H9 (cell line): Measurements from ENCODE around the gene CCDC102B. TPM values are rescaled to one million over a fixed set of nuclear protein-coding genes. Genes with fewer than 3 reads are reported as not detected.

Source experiments
- DNase-seq: peaks from one replicate; pipeline ENCODE4 v3.0.0-alpha.2; 2017
- H2AFZ ChIP-seq: one replicate; pipeline ENCODE4 v1.6.1; 2013; ENCODE audit warnings: mild to moderate bottlenecking, low read length, control low read depth, moderate library complexity
- H2AK5ac ChIP-seq: 2 replicates; pipeline ENCODE4 v1.6.1; 2013; ENCODE audit warnings: low read length, control low read depth, mixed read lengths; ENCODE audit not compliant: insufficient read length
- H2BK120ac ChIP-seq: one replicate; pipeline ENCODE4 v1.6.1; 2013; ENCODE audit warnings: low read depth, mild to moderate bottlenecking, low read length, control low read depth, inconsistent platforms; ENCODE audit not compliant: poor library complexity, severe bottlenecking
- H2BK12ac ChIP-seq: 2 replicates; pipeline ENCODE4 v1.6.1; 2013; ENCODE audit warnings: low read length, control low read depth, mixed read lengths, low read depth; ENCODE audit not compliant: insufficient read length
- H2BK15ac ChIP-seq: 2 replicates; pipeline ENCODE4 v1.6.1; 2013; ENCODE audit warnings: low read depth, low read length, control low read depth
- H2BK20ac ChIP-seq: one replicate; pipeline ENCODE4 v1.6.1; 2013; ENCODE audit warnings: low read depth, mild to moderate bottlenecking, low read length, control low read depth, inconsistent platforms; ENCODE audit not compliant: poor library complexity, severe bottlenecking
- H2BK5ac ChIP-seq: 2 replicates; pipeline ENCODE4 v1.6.1; 2013; ENCODE audit warnings: low read length, control low read depth, mixed read lengths; ENCODE audit not compliant: insufficient read length
- H3K14ac ChIP-seq: 2 replicates; pipeline ENCODE4 v1.6.1; 2013; ENCODE audit warnings: low read length, control low read depth; ENCODE audit not compliant: insufficient read depth
- H3K18ac ChIP-seq: 2 replicates; pipeline ENCODE4 v1.6.1; 2013; ENCODE audit warnings: low read depth, mild to moderate bottlenecking, mixed read lengths, low read length, control low read depth; ENCODE audit not compliant: insufficient read length
- H3K23ac ChIP-seq: 2 replicates; pipeline ENCODE4 v1.6.1; 2013; ENCODE audit warnings: low read length, control low read depth, mixed read lengths, low read depth; ENCODE audit not compliant: insufficient read length
- H3K23me2 ChIP-seq: 2 replicates; pipeline ENCODE4 v1.6.1; 2013; ENCODE audit warnings: low read depth, mild to moderate bottlenecking, mixed read lengths, low read length, control low read depth; ENCODE audit not compliant: insufficient read length, poor library complexity, severe bottlenecking
- H3K27ac ChIP-seq: 2 replicates; pipeline ENCODE4 v1.5.1; 2013; ENCODE audit warnings: low read length, control low read depth, mixed read lengths, low read depth; ENCODE audit not compliant: insufficient read length
- H3K27me3 ChIP-seq: 2 replicates; pipeline ENCODE4 v1.6.1; 2013; ENCODE audit warnings: low read length, control low read depth, inconsistent platforms; ENCODE audit not compliant: insufficient read depth
- H3K4ac ChIP-seq: 2 replicates; pipeline ENCODE4 v1.6.1; 2013; ENCODE audit warnings: low read depth, mild to moderate bottlenecking, control low read depth, inconsistent platforms, low read length, moderate library complexity
- H3K4me1 ChIP-seq: 2 replicates; pipeline ENCODE4 v1.6.1; 2013; ENCODE audit warnings: low read length, control low read depth, inconsistent platforms; ENCODE audit not compliant: insufficient read depth
- H3K4me2 ChIP-seq: 2 replicates; pipeline ENCODE4 v1.6.1; 2013; ENCODE audit warnings: low read length, control low read depth, mixed read lengths; ENCODE audit not compliant: insufficient read length, insufficient read depth
- H3K56ac ChIP-seq: 2 replicates; pipeline ENCODE4 v1.6.1; 2013; ENCODE audit warnings: low read depth, mild to moderate bottlenecking, mixed read lengths, low read length, control low read depth; ENCODE audit not compliant: insufficient read length
- H3K79me1 ChIP-seq: 2 replicates; pipeline ENCODE4 v1.6.1; 2013; ENCODE audit warnings: low read depth, mild to moderate bottlenecking, moderate library complexity, low read length, control low read depth, inconsistent platforms; ENCODE audit not compliant: insufficient read depth, poor library complexity, severe bottlenecking
- H3K79me2 ChIP-seq: 2 replicates; pipeline ENCODE4 v1.6.1; 2013; ENCODE audit warnings: low read length, control low read depth, inconsistent platforms; ENCODE audit not compliant: insufficient read depth
- H3K9ac ChIP-seq: 2 replicates; pipeline ENCODE4 v1.6.1; 2013; ENCODE audit warnings: low read length, control low read depth, mixed read lengths; ENCODE audit not compliant: insufficient read length; ENCODE audit errors: extremely low read depth
- H3K9me3 ChIP-seq: one replicate; pipeline ENCODE4 v1.6.1; 2013; ENCODE audit warnings: low read depth, low read length, inconsistent platforms; ENCODE audit not compliant: control insufficient read depth
- H3T11ph ChIP-seq: one replicate; pipeline ENCODE4 v1.6.1; 2013; ENCODE audit warnings: mild to moderate bottlenecking, low read length, control low read depth, inconsistent platforms
- H4K20me1 ChIP-seq: one replicate; pipeline ENCODE4 v1.6.1; 2013; ENCODE audit not compliant: control insufficient read depth, insufficient read length, insufficient read depth
- H4K5ac ChIP-seq: 2 replicates; pipeline ENCODE4 v1.6.1; 2013; ENCODE audit warnings: low read depth, mild to moderate bottlenecking, mixed read lengths, low read length, control low read depth; ENCODE audit not compliant: insufficient read length
- H4K8ac ChIP-seq: replicated peaks from 2 replicates; pipeline ENCODE4 v1.6.1; 2013; ENCODE audit warnings: low read length, control low read depth, mixed read lengths, low read depth; ENCODE audit not compliant: insufficient read length
- H4K91ac ChIP-seq: 2 replicates; pipeline ENCODE4 v1.6.1; 2013; ENCODE audit warnings: low read depth, mild to moderate bottlenecking, moderate library complexity, mixed read lengths, low read length, control low read depth; ENCODE audit not compliant: insufficient read length
- H3K27ac Mint-ChIP-seq, 3 experiments: 2 replicates in 2 of 3; 3 replicates in 1 of 3; pipeline ENCODE4 v1.8.0; 2020 to 2021; ENCODE audit warnings: mixed read lengths in 3 of 3, mild to moderate bottlenecking in 1 of 3, moderate library complexity in 1 of 3
- H3K27me3 Mint-ChIP-seq: 2 replicates; pipeline ENCODE4 v1.8.0; 2021; ENCODE audit warnings: low read depth, mild to moderate bottlenecking, moderate library complexity, mixed read lengths
- H3K36me3 Mint-ChIP-seq, 3 experiments: 2 replicates in 2 of 3; 3 replicates in 1 of 3; pipeline ENCODE4 v1.8.0; 2020 to 2021; ENCODE audit warnings: low read depth in 3 of 3, mixed read lengths in 3 of 3; ENCODE audit not compliant: insufficient read depth in 1 of 3
- H3K4me1 Mint-ChIP-seq, 2 experiments: 2 replicates each; pipeline ENCODE4 v1.8.0; 2020; ENCODE audit warnings: mixed read lengths in 2 of 2
- H3K4me3 Mint-ChIP-seq, 2 experiments: 2 replicates in 1 of 2; 3 replicates in 1 of 2; pipeline ENCODE4 v1.8.0; 2020 to 2021; ENCODE audit warnings: mild to moderate bottlenecking in 2 of 2, mixed read lengths in 2 of 2, moderate library complexity in 1 of 2
- H3K9me3 Mint-ChIP-seq, 2 experiments: 2 replicates in 1 of 2; 3 replicates in 1 of 2; pipeline ENCODE4 v1.8.0; 2020; ENCODE audit warnings: mild to moderate bottlenecking in 2 of 2, mixed read lengths in 2 of 2, moderate library complexity in 1 of 2
- total RNA-seq: library from RNA; stranded (reverse); gene quantifications from 2 replicates; pipeline ENCODE4 v1.2.1, GENCODE V29; 2021
- TF ChIP-seq, protein P1 (sequence below): fragments of 200-600 bp; sonication (generic); conservative IDR thresholded peaks from 3 replicates; pipeline ENCODE4 v1.8.0; 2021; ENCODE audit warnings: antibody characterized with exemption, mild to moderate bottlenecking

Gene CCDC102B
- total RNA-seq, 1 experiment from 2014 or later, result 1.2 TPM

DNA sequence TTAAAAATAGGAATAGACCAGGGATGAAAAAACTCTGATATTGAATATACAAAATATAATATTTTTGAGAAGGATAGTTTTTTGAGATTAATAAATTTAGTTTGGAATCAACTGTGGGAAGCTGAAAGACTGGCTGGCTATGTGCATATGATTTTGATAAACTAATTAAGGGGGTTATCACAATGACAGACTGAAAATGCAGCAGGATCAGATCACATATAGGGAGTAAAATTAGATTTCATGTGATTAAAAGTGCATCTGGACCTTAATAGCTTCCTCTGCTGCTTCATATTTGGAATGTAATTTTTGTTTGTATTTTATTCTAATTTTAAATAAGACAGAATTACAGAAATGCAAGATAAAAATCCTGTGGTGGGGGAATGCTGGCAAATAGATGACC is 111.7 kb downstream of the CCDC102B start:
- no peak overlapping the region for H2BK12ac ChIP-seq
- no peak overlapping the region for H3K4ac ChIP-seq
- H2BK5ac ChIP-seq, result no peak overlapping the region
- H3K9me3 ChIP-seq, result no peaks in the 10 kb centered on the region
- no peaks in the 10 kb centered on the region for H3K27me3 Mint-ChIP-seq
- H2AFZ ChIP-seq, result no peak overlapping the region
- no peak overlapping the region for H3K18ac ChIP-seq
- H3K56ac ChIP-seq, result no peak overlapping the region
- no peak overlapping the region for H3T11ph ChIP-seq
- no peak overlapping the region for H2AK5ac ChIP-seq
- H2BK20ac ChIP-seq, result no peak overlapping the region
- peaks cover 0 to 10% (median 0%) of the 10 kb centered on the region in 3 experiments; a peak in 3 of 7 replicates for H3K36me3 Mint-ChIP-seq
- H4K5ac ChIP-seq, result no peak overlapping the region
- H3K9me3 Mint-ChIP-seq, result peaks cover 3 to 8% of the 10 kb centered on the region in 2 experiments; a peak in 4 of 5 replicates
- H3K9ac ChIP-seq, result no peak overlapping the region
- no peak overlapping the region for H3K27ac Mint-ChIP-seq
- no peak overlapping the region for H3K23ac ChIP-seq
- H3K4me2 ChIP-seq, result no peak overlapping the region
- no peaks in the 10 kb centered on the region for H3K79me2 ChIP-seq
- TF ChIP-seq, protein P1, sequence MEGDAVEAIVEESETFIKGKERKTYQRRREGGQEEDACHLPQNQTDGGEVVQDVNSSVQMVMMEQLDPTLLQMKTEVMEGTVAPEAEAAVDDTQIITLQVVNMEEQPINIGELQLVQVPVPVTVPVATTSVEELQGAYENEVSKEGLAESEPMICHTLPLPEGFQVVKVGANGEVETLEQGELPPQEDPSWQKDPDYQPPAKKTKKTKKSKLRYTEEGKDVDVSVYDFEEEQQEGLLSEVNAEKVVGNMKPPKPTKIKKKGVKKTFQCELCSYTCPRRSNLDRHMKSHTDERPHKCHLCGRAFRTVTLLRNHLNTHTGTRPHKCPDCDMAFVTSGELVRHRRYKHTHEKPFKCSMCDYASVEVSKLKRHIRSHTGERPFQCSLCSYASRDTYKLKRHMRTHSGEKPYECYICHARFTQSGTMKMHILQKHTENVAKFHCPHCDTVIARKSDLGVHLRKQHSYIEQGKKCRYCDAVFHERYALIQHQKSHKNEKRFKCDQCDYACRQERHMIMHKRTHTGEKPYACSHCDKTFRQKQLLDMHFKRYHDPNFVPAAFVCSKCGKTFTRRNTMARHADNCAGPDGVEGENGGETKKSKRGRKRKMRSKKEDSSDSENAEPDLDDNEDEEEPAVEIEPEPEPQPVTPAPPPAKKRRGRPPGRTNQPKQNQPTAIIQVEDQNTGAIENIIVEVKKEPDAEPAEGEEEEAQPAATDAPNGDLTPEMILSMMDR, result no peak
- H3K4me1 ChIP-seq, result no peaks in the 10 kb centered on the region
- H3K27ac ChIP-seq, result no peak overlapping the region
- no peak overlapping the region for H4K8ac ChIP-seq
- no peak overlapping the region for H2BK120ac ChIP-seq
- no peak overlapping the region for H3K4me3 Mint-ChIP-seq
- no peaks in the 10 kb centered on the region for H3K79me1 ChIP-seq
- no peak overlapping the region for H2BK15ac ChIP-seq
- no peaks in the 10 kb centered on the region for H4K20me1 ChIP-seq
- no peaks in the 10 kb centered on the region for H3K27me3 ChIP-seq
- no peak overlapping the region for H4K91ac ChIP-seq
- H3K4me1 Mint-ChIP-seq, result no peaks in the 10 kb centered on the region
- H3K14ac ChIP-seq, result no peak overlapping the region
- H3K23me2 ChIP-seq, result no peaks in the 10 kb centered on the region
- no peak for DNase-seq
